Fibroblast of villous mesenchyme (primary cell): ENCODE measurements around the gene LAMB2. TPM values are rescaled to one million over a fixed set of nuclear protein-coding genes. Genes with fewer than 3 reads are reported as not detected.

ENCODE experiments used
- DNase-seq: peaks from one replicate; pipeline ENCODE4 v3.0.0-alpha.2; 2010; ENCODE audit warnings: low read depth
- H3K4me3 ChIP-seq: 2 replicates; pipeline ENCODE4 v1.5.1; 2011; ENCODE audit warnings: low read depth, mild to moderate bottlenecking, low read length
- total RNA-seq: library from RNA; depleted of rRNA; stranded (reverse); fragments of >200 nt; gene quantifications from 2 replicates; pipeline ENCODE4 v1.2.3, GENCODE V29; 2012
- TF ChIP-seq, protein P1 (sequence below): IDR thresholded peaks from 2 replicates; pipeline ENCODE4 v1.5.1; 2012; ENCODE audit warnings: low read depth, mild to moderate bottlenecking, low read length; ENCODE audit not compliant: insufficient read depth

LAMB2 gene
- total RNA-seq, 1 donor: 369 TPM

DNA sequence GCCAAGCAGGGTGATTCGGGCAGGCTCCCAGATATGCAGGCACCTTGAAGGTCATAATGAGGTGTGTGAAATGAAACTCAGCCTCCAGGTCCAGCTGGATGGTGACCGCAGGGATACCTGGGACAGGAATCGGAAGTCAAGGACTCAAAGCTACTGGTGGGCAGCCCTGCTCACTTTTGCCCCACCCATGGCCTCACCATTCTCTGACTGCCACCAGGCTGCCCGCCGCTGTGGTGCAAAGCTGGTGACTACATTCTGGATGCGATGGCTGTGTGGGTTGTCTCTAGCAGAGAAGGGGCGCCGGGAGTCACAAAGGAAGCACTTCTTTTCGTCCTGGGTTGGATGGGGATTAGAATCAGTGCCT, 795 bp downstream of the LAMB2 start:
- no peak for DNase-seq
- TF ChIP-seq, protein P1, sequence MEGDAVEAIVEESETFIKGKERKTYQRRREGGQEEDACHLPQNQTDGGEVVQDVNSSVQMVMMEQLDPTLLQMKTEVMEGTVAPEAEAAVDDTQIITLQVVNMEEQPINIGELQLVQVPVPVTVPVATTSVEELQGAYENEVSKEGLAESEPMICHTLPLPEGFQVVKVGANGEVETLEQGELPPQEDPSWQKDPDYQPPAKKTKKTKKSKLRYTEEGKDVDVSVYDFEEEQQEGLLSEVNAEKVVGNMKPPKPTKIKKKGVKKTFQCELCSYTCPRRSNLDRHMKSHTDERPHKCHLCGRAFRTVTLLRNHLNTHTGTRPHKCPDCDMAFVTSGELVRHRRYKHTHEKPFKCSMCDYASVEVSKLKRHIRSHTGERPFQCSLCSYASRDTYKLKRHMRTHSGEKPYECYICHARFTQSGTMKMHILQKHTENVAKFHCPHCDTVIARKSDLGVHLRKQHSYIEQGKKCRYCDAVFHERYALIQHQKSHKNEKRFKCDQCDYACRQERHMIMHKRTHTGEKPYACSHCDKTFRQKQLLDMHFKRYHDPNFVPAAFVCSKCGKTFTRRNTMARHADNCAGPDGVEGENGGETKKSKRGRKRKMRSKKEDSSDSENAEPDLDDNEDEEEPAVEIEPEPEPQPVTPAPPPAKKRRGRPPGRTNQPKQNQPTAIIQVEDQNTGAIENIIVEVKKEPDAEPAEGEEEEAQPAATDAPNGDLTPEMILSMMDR: no peak
- peak overlapping the region; percentile 63 for H3K4me3 ChIP-seq

DNA sequence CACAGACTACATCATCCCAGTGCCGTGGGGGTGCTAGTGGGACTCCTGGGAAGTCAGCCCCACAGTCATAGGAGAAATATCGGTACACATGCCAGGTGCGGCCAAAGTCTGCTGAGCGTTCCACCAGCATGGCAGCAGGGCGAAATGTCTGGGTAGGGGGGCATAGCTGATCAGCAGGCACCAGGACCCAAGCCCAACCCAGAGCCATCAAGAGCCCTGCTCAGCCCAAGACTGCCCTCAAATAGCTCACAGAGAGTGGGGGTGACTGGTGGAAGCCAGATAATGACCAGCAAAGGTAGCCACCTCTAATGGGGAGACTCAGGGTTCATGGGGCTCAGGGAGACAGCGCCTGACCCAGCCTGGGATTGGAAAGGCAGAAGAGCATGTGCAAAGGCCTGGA, 1.3 kb downstream of the LAMB2 start:
- peak overlapping the region; percentile 63 for H3K4me3 ChIP-seq
- DNase-seq: no peak
- TF ChIP-seq, protein P1: no peak

DNA sequence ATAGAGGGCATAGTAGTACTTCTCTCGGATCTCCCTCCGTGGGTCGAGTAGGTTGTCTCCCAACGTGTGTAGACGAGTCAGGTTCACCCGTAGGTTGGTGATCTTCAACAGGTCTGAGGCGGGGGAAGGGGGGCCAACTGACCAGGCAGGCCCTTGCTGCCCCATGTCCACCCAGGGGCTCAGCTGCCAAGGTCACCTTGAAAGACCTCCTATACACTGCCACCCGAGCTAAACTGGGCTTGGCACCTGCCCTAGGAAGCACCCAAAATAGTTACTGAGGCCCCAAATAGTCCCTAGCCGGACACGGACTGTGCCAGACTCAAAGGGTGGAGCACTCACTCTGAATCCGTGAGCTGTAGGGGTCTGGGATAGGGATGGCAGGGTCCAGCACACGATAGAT, 1.8 kb downstream of the LAMB2 start:
- H3K4me3 ChIP-seq: no peak overlapping the region
- DNase-seq: no peak
- TF ChIP-seq, protein P1: no peak

DNA sequence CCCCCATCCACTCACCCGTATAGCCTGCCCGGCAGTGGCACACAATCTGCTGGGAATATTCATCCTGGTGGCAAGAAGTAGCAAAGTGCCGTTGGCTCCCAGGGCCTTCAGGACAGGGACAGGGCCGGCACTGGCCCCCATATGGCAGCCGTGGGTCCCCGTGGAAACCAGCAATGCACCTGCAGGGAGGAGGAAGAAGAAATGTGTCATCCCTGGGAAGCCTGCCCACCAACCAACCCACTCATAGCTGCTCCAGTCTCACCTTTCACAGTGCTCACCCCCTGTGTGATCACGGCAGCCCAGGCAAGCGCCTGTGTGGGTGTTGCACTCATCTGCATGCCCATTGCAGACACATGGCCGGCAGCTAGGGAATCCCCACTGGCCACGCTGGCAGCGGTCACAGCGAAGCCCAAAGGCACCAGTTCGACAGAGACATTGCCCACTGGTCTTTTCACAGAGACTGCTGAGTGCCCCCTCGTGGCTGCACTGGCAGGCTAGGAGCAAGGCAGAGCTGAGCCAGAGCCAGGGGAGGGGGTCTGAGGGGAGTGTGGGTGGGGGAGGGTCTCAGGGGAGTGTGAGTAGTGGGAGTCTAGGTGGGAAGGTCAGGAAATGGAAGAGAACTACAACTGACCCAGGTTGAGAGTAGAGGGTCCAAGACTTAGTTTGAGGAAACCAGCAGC, 7.7 kb downstream of the LAMB2 start:
- no peak for DNase-seq
- H3K4me3 ChIP-seq: no peak overlapping the region
- TF ChIP-seq, protein P1: no peak

DNA sequence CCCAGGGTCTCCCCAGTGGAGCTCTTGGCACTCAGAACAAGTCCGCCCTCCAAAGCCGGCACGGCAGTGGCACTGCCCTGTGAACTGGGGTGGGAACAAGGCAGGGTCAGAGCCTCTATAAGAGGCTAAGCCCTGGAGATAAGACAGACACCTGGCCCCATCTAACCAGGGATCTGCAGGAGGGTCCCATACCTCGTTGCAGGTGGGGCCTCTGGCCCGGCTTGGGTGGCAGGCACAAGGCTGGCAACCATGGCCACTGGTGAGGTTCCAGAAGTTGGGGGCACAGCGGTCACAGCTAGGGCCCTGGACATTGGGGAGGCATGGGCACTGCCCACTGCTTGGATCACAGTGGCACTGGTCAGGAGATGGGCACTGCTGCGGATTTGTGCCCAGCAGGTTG, 8.6 kb downstream of the LAMB2 start:
- TF ChIP-seq, protein P1: no peak
- no peak overlapping the region for H3K4me3 ChIP-seq
- no peak for DNase-seq

DNA sequence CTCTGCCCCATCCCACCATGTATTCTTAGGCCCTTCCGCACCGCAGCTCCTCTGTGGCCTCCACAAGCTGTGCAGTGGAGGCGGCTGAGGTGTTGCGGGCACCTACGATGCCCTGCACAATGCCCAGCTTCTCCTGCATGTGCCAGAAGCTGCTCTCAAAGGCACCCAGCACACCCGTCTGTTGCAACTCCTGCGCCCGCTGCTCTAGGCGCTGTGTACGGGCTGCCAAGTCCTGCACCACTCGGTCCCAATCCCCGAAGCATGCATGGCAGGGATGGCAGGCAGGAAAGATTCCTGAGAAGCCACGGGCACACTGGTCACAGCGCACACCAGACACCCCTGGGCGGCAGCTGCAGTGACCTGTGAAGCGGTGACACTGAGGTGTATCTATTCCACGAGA, 9.2 kb downstream of the LAMB2 start:
- H3K4me3 ChIP-seq: no peak overlapping the region
- TF ChIP-seq, protein P1: no peak
- no peak for DNase-seq
